GM20000 (cell line): ENCODE data around the gene HDAC4.

ENCODE experiments used
- DNase-seq: peaks from one replicate; pipeline ENCODE4 v3.0.0; 2012; ENCODE audit warnings: low spot score
- TF ChIP-seq, protein P1 (sequence below): IDR thresholded peaks from 2 replicates; pipeline ENCODE4 v1.5.1; 2012; ENCODE audit warnings: mild to moderate bottlenecking, control low read depth; ENCODE audit errors: extremely low read depth, missing control alignments

Gene HDAC4

GRCh38 chr2:239259603-239260298, 141.1 kb downstream of the HDAC4 start:
- peak; percentile 65 for DNase-seq
- TF ChIP-seq, protein P1, sequence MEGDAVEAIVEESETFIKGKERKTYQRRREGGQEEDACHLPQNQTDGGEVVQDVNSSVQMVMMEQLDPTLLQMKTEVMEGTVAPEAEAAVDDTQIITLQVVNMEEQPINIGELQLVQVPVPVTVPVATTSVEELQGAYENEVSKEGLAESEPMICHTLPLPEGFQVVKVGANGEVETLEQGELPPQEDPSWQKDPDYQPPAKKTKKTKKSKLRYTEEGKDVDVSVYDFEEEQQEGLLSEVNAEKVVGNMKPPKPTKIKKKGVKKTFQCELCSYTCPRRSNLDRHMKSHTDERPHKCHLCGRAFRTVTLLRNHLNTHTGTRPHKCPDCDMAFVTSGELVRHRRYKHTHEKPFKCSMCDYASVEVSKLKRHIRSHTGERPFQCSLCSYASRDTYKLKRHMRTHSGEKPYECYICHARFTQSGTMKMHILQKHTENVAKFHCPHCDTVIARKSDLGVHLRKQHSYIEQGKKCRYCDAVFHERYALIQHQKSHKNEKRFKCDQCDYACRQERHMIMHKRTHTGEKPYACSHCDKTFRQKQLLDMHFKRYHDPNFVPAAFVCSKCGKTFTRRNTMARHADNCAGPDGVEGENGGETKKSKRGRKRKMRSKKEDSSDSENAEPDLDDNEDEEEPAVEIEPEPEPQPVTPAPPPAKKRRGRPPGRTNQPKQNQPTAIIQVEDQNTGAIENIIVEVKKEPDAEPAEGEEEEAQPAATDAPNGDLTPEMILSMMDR: no peak

- TF ChIP-seq, protein P1: no peak
These were observed 141.6 kb downstream of the HDAC4 start for GRCh38 chr2:239259173-239259572.

GRCh38 chr2:239258248-239258647, 142.6 kb downstream of the HDAC4 start:
- TF ChIP-seq, protein P1: no peak
- DNase-seq: no peak

More at GRCh38 chr2:239259173-239259572, 141.6 kb downstream of the HDAC4 start:
- DNase-seq: no peak

GRCh38 chr2:239257511-239257937, 143.3 kb downstream of the HDAC4 start:
- TF ChIP-seq, protein P1: no peak
- DNase-seq: no peak

DNA sequence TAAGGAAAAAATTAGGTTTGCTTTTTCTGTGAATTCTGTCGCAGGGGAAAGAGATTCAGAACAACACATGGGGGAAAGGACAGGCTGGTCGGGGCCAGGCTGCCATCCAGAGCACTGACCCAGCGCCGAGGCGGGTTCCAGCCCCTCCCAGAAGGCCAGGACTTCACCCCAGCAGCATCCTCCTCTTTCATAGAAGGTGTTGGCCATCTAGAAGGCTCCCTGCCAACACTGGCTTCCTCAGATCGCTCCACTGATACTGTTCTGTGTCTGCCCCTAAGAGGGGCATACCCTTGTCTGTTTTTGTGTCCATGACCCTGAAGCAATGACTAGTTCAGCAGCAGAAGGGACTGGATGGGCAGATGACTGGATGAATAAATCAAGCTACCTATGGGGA, 144.5 kb downstream of the HDAC4 start:
- no peak for DNase-seq

GRCh38 chr2:239255628-239256349, 145.0 kb downstream of the HDAC4 start:
- TF ChIP-seq, protein P1: no peak
- DNase-seq: no peak

More for the DNA sequence above, 144.5 kb downstream of the HDAC4 start:
- TF ChIP-seq, protein P1: no peak

DNA sequence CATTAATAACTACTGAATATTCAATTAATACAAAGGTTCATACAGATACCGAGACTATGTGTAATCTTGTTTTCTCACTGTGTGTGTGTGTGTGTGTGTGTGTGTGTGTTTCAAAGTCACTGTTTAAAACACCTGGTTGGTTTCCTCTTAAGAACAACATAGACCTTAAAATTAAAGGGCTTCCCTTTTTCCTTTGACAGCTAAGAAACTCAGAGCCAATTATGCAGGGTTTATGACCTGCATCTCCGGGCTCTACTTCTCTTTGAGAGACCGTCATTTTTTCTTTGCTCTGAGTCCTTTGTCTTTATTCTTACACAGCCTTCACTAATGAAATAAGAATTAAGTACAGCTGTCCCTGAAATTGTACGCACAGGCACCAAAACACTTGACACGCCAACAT, 145.6 kb downstream of the HDAC4 start:
- no peak for DNase-seq
- TF ChIP-seq, protein P1: no peak
